Nephron progenitor cell (in vitro differentiated cells): Measurements from ENCODE around the gene ZDHHC11.

Experiments used
- DNase-seq: peaks from one replicate; pipeline ENCODE4 v3.0.0; 2021
- H3K27ac Mint-ChIP-seq: 2 replicates; pipeline ENCODE4 v1.8.0; 2021; ENCODE audit warnings: mild to moderate bottlenecking, moderate library complexity, mixed read lengths
- H3K27me3 Mint-ChIP-seq: 2 replicates; pipeline ENCODE4 v1.8.0; 2021; ENCODE audit warnings: mild to moderate bottlenecking, low read depth, mixed read lengths; ENCODE audit not compliant: poor library complexity
- H3K36me3 Mint-ChIP-seq: 2 replicates; pipeline ENCODE4 v1.8.0; 2021; ENCODE audit warnings: low read depth, mixed read lengths
- H3K4me1 Mint-ChIP-seq: 2 replicates; pipeline ENCODE4 v1.8.0; 2021; ENCODE audit warnings: mixed read lengths
- H3K4me3 Mint-ChIP-seq: 2 replicates; pipeline ENCODE4 v1.8.0; 2021; ENCODE audit warnings: mild to moderate bottlenecking, moderate library complexity, mixed read lengths
- H3K9me3 Mint-ChIP-seq: 2 replicates; pipeline ENCODE4 v1.8.0; 2021; ENCODE audit warnings: mild to moderate bottlenecking, moderate library complexity, mixed read lengths
- TF ChIP-seq, protein P1 (sequence below): fragments of 200-600 bp; sonication (generic); IDR thresholded peaks from 2 replicates; pipeline ENCODE4 v1.5.0; 2021; ENCODE audit warnings: antibody characterized with exemption

ZDHHC11 gene

DNA sequence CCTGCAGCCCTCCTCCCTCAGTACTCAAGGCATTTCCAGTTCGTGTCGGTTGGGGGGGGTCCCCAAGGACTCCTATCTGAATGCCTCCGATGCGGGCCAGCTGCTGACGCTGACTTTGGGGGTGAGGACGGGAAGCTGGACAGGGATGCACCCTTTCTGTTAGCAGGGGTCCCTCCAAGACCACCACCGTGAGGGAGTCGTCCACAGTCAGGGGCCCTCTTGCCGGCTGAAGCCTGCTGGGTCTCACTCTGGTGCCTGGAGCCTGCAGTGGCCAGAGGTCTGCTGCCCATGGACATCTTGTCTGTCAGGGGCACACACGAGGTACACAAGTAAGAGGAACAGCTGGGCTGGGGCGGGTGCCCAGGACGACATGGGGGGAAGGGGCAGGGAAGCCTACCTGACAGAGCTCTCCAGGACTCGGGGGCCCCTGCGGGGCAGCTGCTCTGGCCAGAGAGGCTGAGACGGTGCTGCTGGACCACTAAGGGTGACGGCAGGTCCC lies 9.1 kb upstream of the ZDHHC11 start:
- TF ChIP-seq, protein P1, sequence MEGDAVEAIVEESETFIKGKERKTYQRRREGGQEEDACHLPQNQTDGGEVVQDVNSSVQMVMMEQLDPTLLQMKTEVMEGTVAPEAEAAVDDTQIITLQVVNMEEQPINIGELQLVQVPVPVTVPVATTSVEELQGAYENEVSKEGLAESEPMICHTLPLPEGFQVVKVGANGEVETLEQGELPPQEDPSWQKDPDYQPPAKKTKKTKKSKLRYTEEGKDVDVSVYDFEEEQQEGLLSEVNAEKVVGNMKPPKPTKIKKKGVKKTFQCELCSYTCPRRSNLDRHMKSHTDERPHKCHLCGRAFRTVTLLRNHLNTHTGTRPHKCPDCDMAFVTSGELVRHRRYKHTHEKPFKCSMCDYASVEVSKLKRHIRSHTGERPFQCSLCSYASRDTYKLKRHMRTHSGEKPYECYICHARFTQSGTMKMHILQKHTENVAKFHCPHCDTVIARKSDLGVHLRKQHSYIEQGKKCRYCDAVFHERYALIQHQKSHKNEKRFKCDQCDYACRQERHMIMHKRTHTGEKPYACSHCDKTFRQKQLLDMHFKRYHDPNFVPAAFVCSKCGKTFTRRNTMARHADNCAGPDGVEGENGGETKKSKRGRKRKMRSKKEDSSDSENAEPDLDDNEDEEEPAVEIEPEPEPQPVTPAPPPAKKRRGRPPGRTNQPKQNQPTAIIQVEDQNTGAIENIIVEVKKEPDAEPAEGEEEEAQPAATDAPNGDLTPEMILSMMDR: no peak

DNA sequence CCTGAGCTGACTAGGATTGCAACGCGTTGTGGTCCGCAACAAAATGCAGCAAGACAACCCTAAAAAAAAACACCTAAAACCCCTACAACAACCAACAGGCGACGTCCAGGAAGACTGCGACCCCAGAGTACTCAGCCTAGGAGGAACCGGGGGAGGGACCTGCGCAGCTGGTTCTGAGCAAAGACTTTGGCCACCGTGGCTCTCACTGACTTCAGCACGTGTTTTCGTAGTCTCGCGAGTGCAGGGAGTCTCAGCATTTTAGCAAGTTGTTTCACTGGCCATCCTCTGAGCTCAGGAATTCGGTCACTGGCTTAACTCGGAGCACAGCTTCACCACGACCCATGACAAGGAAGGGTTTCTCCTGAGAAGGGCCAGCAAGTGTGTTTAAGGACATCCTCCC lies 8.6 kb upstream of the ZDHHC11 start:
- TF ChIP-seq, protein P1: no peak
- H3K9me3 Mint-ChIP-seq: no peaks in the 10 kb centered on the region
- H3K4me3 Mint-ChIP-seq: no peak overlapping the region
- H3K4me1 Mint-ChIP-seq: peaks cover 16% of the 10 kb centered on the region
- peaks cover 4% of the 10 kb centered on the region for H3K27me3 Mint-ChIP-seq
- no peak for DNase-seq
- H3K36me3 Mint-ChIP-seq: peaks cover 6% of the 10 kb centered on the region
- H3K27ac Mint-ChIP-seq: peak overlapping the region; percentile 93

More for the DNA sequence above, 9.1 kb upstream of the ZDHHC11 start:
- Mint-ChIP-seq H3K9me3 (no peaks in the 10 kb centered on the region), H3K27me3 (peaks cover 4% of the 10 kb centered on the region), H3K36me3 (peaks cover 6% of the 10 kb centered on the region), H3K4me1 (peaks cover 16% of the 10 kb centered on the region), H3K4me3 (no peak overlapping the region), H3K27ac (peak overlapping the region; percentile 93)
- no peak for DNase-seq

- DNase-seq: no peak
- H3K36me3 Mint-ChIP-seq: no peaks in the 10 kb centered on the region
- H3K27me3 Mint-ChIP-seq: peaks cover 7% of the 10 kb centered on the region
- H3K27ac Mint-ChIP-seq: peak overlapping the region; percentile 93
- no peak overlapping the region for H3K4me3 Mint-ChIP-seq
- peaks cover 16% of the 10 kb centered on the region for H3K4me1 Mint-ChIP-seq
- no peaks in the 10 kb centered on the region for H3K9me3 Mint-ChIP-seq
- TF ChIP-seq, protein P1: no peak
Observed at GRCh38 chr5:858726-859125, 7.9 kb upstream of the ZDHHC11 start.

DNA sequence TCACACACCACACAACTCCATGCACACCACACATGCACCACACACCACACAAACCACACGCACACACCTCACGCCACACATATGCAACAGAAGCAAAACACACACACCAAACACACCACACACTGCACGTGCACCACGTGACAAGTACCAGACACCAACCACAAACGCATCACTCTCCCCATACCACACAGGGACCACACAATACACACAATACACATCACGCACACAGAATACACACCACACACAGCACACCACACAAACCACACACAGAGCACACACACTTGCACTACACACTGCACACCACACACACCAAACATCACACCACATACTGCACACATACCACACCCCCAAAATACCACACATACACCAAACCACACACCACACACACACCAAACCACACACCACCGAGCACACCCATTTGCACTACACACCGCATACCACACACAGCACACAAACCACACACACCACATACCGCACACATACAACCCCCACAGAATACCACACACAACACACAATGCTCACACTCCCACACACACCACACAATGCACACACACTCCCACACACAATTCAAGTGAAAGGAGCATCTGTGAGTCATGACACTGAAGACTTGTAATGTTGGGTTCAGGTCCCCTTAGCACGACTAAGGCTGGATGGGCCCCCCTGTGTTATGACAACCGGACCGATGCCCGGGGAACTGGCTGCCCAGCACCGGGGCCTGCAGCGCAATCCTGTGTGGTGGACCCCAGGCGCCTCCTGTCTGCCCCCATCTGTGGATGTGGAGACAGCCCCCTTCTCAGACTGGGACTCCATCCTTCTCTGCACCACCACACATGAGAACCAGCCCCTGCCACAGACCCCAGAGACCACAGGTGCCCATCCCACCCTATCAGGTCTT lies 6.0 kb upstream of the ZDHHC11 start:
- TF ChIP-seq, protein P1: no peak
- no peak overlapping the region for H3K4me3 Mint-ChIP-seq
- H3K9me3 Mint-ChIP-seq: no peaks in the 10 kb centered on the region
- peaks cover 10% of the 10 kb centered on the region for H3K27me3 Mint-ChIP-seq
- DNase-seq: no peak
- no peaks in the 10 kb centered on the region for H3K36me3 Mint-ChIP-seq
- peaks cover 19% of the 10 kb centered on the region for H3K4me1 Mint-ChIP-seq
- H3K27ac Mint-ChIP-seq: no peak overlapping the region

DNA sequence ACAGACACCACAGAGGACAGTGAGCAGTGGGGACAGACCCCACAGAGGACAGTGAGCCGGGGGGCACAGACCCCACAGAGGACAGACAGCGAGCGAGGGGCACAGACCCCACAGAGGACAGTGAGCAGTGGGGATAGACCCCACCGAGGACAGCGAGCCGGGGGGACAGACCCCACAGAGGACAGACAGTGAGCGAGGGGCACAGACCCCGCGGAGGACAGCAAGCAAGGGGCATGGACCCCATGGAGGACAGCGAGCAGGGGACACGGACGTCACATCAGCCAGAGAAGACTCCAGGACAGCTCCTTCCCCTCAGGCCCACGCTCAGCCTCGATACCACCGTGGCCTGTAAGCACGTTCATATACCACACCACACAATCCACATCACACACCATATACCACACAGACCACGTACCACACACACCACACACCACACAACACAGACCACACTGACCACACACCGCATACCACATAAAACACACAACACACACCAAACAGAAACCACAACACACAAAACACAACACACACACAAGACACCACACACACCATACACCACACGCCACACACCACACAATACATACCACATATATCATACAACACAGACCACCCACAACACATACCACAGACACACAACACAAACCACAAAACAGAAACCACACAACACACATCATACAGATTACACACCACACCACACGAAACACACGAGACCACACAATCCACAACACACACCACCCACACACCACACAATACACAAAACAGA lies 5.2 kb upstream of the ZDHHC11 start:
- DNase-seq: no peak
- Mint-ChIP-seq H3K9me3 (no peaks in the 10 kb centered on the region), H3K4me3 (no peak overlapping the region), H3K27me3 (peaks cover 10% of the 10 kb centered on the region), H3K36me3 (no peaks in the 10 kb centered on the region), H3K27ac (no peak overlapping the region), H3K4me1 (peaks cover 25% of the 10 kb centered on the region)
- TF ChIP-seq, protein P1: no peak
